Lower leg skin (tissue), 4 donors: ENCODE data around the gene NFE2L1. TPM values are rescaled to one million over a fixed set of nuclear protein-coding genes. Genes with fewer than 3 reads are reported as not detected.

Experiments
- DNase-seq, 2 donors: peaks; one replicate each; pipeline ENCODE4 v3.0.0-alpha.2; 2019; ENCODE audit warnings: low spot score in 2 of 2
- H3K4me3 ChIP-seq: fragments of 200-600 bp; sonication (generic); 2 replicates; pipeline ENCODE4 v1.5.1; 2017; ENCODE audit warnings: mild to moderate bottlenecking, low read depth; ENCODE audit not compliant: poor library complexity, severe bottlenecking
- CTCF ChIP-seq, 3 donors: fragments of 450-650 bp; IDR thresholded peaks; one replicate each; pipeline ENCODE4 v1.5.1; 2016; ENCODE audit warnings: antibody characterized with exemption in 3 of 3, mild to moderate bottlenecking in 3 of 3, moderate library complexity in 2 of 3
- POLR2A ChIP-seq, 2 donors: fragments of 450-650 bp; IDR thresholded peaks; one replicate each; pipeline ENCODE4 v1.6.1; 2016 to 2017; ENCODE audit warnings: antibody characterized with exemption in 2 of 2, mild to moderate bottlenecking in 1 of 2, moderate library complexity in 1 of 2
- WGBS, 2 donors: methylation state at CpG; one replicate each; pipeline ENCODE4 v1.1.5; 2018; 5-methylcytosine and 5-hydroxymethylcytosine counted together
- intact Hi-C: fragments of 100-400 bp; cut with DNase I; formaldehyde crosslinking; loops from one replicate; pipeline ENCODE4 v1.15.0; 2023; ENCODE audit warnings: low total_unique reads
- microRNA counts, 2 donors: library from miRNA; unstranded; fragments of <30 nt; microRNA quantifications; one replicate each; lab custom pipeline; 2016
- microRNA-seq, 2 donors: library from miRNA; unstranded; fragments of <30 nt; microRNA quantifications; one replicate each; pipeline ENCODE4, GENCODE V29; 2016; ENCODE audit warnings: borderline replicate concordance in 2 of 2, borderline number of aligned reads in 1 of 2
- total RNA-seq, 4 donors: library from RNA; depleted of rRNA; stranded (reverse); fragments of >200 nt; gene quantifications; one replicate each; pipeline ENCODE4 v1.1.0, GENCODE V29; 2016

NFE2L1 gene
- total RNA-seq, 4 donors from 2014 or later: 97.2 to 158 (median 117) TPM

- DNase-seq: no peak
- WGBS, 2 donors: 80% methylated on average over 9 of the region's 9 CpGs
- H3K4me3 ChIP-seq: no peak overlapping the region
- TF ChIP-seq POLR2A (IDR thresholded peaks at IDR 0.05) (no peak), CTCF (IDR thresholded peaks at IDR 0.05) (no peak)
- intact Hi-C loops: no loop called here
Observed at GRCh38 chr17:48110761-48111160, 62.6 kb downstream of the NFE2L1 start.

MicroRNAs within 50 kb of the gene (microRNA counts, 767-probe panel; counts per million panel counts)
- microRNA hsa-miR-152 (lab: Ali Mortazavi, UCI): 0 to 358 counts per million in 2 donors

Small RNA genes lying within 50 kb of the gene (microRNA-seq; reads per million reads assigned to microRNA genes)
- 1,088 to 1,131 reads per million in 2 donors for gene MIR152

Other genes with a start within 250 kb of the NFE2L1 start
- gene OSBPL7, start 226.6 kb upstream of the NFE2L1 start, total RNA-seq: 1 to 10 TPM; 1.1 to 8.4 (median 1.8) TPM
- 10 to 100 TPM; 25.3 to 35.4 (median 30.2) TPM for gene MRPL10, start 216.8 kb upstream of the NFE2L1 start, total RNA-seq
- gene LRRC46, start 216.7 kb upstream of the NFE2L1 start, total RNA-seq: not detected
- 10 to 100 TPM; 23.1 to 37.9 (median 28.3) TPM for gene SCRN2, start 207.1 kb upstream of the NFE2L1 start, total RNA-seq
- gene SP6, start 197.2 kb upstream of the NFE2L1 start, total RNA-seq: 10 to 100 TPM; 21.9 to 29.9 (median 24.7) TPM
- gene SP2, start 152.1 kb upstream of the NFE2L1 start, total RNA-seq: 10 to 100 TPM in 2 of 4 donors, 1 to 10 TPM in 2; 5.1 to 12.6 (median 8.1) TPM
- gene PNPO, start 106.8 kb upstream of the NFE2L1 start, total RNA-seq: 10 to 100 TPM; 20.2 to 36.8 (median 30.3) TPM
- gene PRR15L, start 90.5 kb upstream of the NFE2L1 start, total RNA-seq: 10 to 100 TPM in 3 of 4 donors, 1 to 10 TPM in 1; 9.9 to 45.1 (median 24.3) TPM
- 100 to 1,000 TPM in 3 of 4 donors, 10 to 100 TPM in 1; 95.8 to 115 (median 107) TPM for gene CDK5RAP3, start 77.2 kb upstream of the NFE2L1 start, total RNA-seq
- gene COPZ2, start 10.6 kb upstream of the NFE2L1 start, total RNA-seq: 10 to 100 TPM in 3 of 4 donors, 1 to 10 TPM in 1; 9.1 to 16.9 (median 12.9) TPM
- 10 to 100 TPM; 23.2 to 33.5 (median 25.6) TPM for gene CBX1, start 53.1 kb downstream of the NFE2L1 start, total RNA-seq
- gene SNX11, start 59.4 kb downstream of the NFE2L1 start, total RNA-seq: 10 to 100 TPM; 11.1 to 15.7 (median 13.0) TPM